GM19452 (cell line): ENCODE measurements around the gene REV1.

Experiments used
- ATAC-seq: cut with Tn5 transposase; IDR thresholded peaks from one replicate; pipeline ENCODE4 v1.9.1; 2021; ENCODE audit not compliant: unreplicated experiment

The REV1 gene

GRCh38 chr2:99404797-99405669 lies 84.8 kb downstream of the REV1 start:
- ATAC-seq, result no peak

GRCh38 chr2:99404039-99404796 lies 85.6 kb downstream of the REV1 start:
- ATAC-seq, result no peak

GRCh38 chr2:99403524-99403923 lies 86.3 kb downstream of the REV1 start:
- no peak for ATAC-seq

GRCh38 chr2:99403084-99403483 lies 86.7 kb downstream of the REV1 start:
- no peak for ATAC-seq

- ATAC-seq, result no peak
These were observed 88.0 kb downstream of the REV1 start for GRCh38 chr2:99401841-99402240.

- no peak for ATAC-seq
These were observed 90.0 kb downstream of the REV1 start for GRCh38 chr2:99399795-99400194.

- ATAC-seq, result no peak
These were observed 90.8 kb downstream of the REV1 start for GRCh38 chr2:99399063-99399462.

GRCh38 chr2:99398303-99398702 lies 91.5 kb downstream of the REV1 start:
- no peak for ATAC-seq

- no peak for ATAC-seq
These were observed 92.4 kb downstream of the REV1 start for GRCh38 chr2:99397266-99397920.

- no peak for ATAC-seq
These were observed 94.2 kb downstream of the REV1 start for GRCh38 chr2:99395589-99396130.

- no peak for ATAC-seq
These were observed 99.9 kb downstream of the REV1 start for GRCh38 chr2:99389946-99390345.

- no peak for ATAC-seq
These were observed 100.4 kb downstream of the REV1 start for GRCh38 chr2:99389371-99389770.

GRCh38 chr2:99388892-99389291 lies 100.9 kb downstream of the REV1 start:
- no peak for ATAC-seq

- ATAC-seq, result no peak
These were observed 103.8 kb downstream of the REV1 start for GRCh38 chr2:99386011-99386410.

GRCh38 chr2:99382143-99382542 lies 107.7 kb downstream of the REV1 start:
- ATAC-seq, result no peak

GRCh38 chr2:99380376-99381010 lies 109.3 kb downstream of the REV1 start:
- no peak for ATAC-seq

- no peak for ATAC-seq
These were observed 111.9 kb downstream of the REV1 start for GRCh38 chr2:99377879-99378278.

GRCh38 chr2:99376254-99376864 lies 113.5 kb downstream of the REV1 start:
- ATAC-seq, result no peak

- ATAC-seq, result no peak
These were observed 115.1 kb downstream of the REV1 start for GRCh38 chr2:99374747-99375146.

- ATAC-seq, result no peak
These were observed 116.7 kb downstream of the REV1 start for GRCh38 chr2:99373144-99373543.
